GM13977 (cell line): Measurements from ENCODE around the gene SERPINH1.

ENCODE experiments used
- DNase-seq: peaks from one replicate; pipeline ENCODE4 v3.0.0; 2012; ENCODE audit warnings: low spot score
- CTCF ChIP-seq: IDR thresholded peaks from 2 replicates; pipeline ENCODE4 v1.5.1; 2012; ENCODE audit warnings: mild to moderate bottlenecking, control low read depth; ENCODE audit not compliant: insufficient read depth; ENCODE audit errors: extremely low read depth, missing control alignments
- in situ Hi-C: fragments of 300-500 bp; cut with MboI; formaldehyde crosslinking; loops from one replicate; pipeline ENCODE4 v1.12.0; 2022; ENCODE audit warnings: low sequenced_read_pairs, low pct_unique_long_range_greater_than_20kb, mixed read lengths, inconsistent platforms; ENCODE audit not compliant: unreplicated experiment

Gene SERPINH1

GRCh38 chr11:75586395-75586794 lies 24.3 kb downstream of the SERPINH1 start:
- no peak for DNase-seq
- in situ Hi-C loops: no loop called here

GRCh38 chr11:75588051-75588481 lies 26.0 kb downstream of the SERPINH1 start:
- no peak for TF ChIP-seq CTCF
- no peak for DNase-seq
- in situ Hi-C loops: no loop called here

More at GRCh38 chr11:75586395-75586794, 24.3 kb downstream of the SERPINH1 start:
- no peak for TF ChIP-seq CTCF

DNA sequence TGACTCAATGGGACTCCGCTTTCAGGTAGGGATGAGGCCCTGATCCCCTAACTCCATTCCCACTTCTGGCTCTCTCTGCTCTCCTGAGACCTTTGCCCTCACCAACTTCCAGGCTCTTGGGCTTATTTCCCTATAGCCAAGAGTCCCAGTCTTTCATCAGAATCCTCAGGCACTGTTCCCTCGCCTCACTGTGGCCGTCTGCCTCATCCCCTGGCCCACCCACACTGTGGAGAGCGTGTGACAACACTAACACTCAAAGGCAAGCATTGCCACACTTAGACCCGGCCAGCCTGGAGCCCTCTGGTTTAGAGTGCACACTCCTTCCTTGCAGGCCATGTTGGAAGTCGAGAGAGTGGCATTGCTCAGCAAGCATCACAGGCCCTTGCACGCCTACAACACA lies 27.0 kb downstream of the SERPINH1 start:
- in situ Hi-C loops: no loop called here

GRCh38 chr11:75589933-75590332 lies 27.9 kb downstream of the SERPINH1 start:
- no peak for TF ChIP-seq CTCF
- DNase-seq: no peak
- in situ Hi-C loops: no loop called here

More for the DNA sequence above, 27.0 kb downstream of the SERPINH1 start:
- no peak for DNase-seq
- TF ChIP-seq CTCF: no peak

- DNase-seq: no peak
- in situ Hi-C loops: no loop called here
- no peak for TF ChIP-seq CTCF
These were observed 29.3 kb downstream of the SERPINH1 start for GRCh38 chr11:75591371-75591770.

GRCh38 chr11:75591966-75592365 lies 29.9 kb downstream of the SERPINH1 start:
- no peak for TF ChIP-seq CTCF
- in situ Hi-C loops: no loop called here
- DNase-seq: no peak

- in situ Hi-C loops: no loop called here
- no peak for DNase-seq
- no peak for TF ChIP-seq CTCF
These were observed 30.7 kb downstream of the SERPINH1 start for GRCh38 chr11:75592715-75593114.
